Natural killer cell (primary cell): ENCODE results near the gene IFNA5. TPM values are rescaled to one million over a fixed set of nuclear protein-coding genes. Genes with fewer than 3 reads are reported as not detected.
A peak's percentile ranks its signal among the peaks of the same experiment; 100 is the strongest.

Experiments
- ATAC-seq, 3 donors: fragments of 150-1000 bp in 2 of 3; fragments of 200-7000 bp in 1 of 3; cut with Tn5 transposase; 1 replicate in 1 of 3; 2 replicates in 2 of 3; pipeline ENCODE4 v1.10.0; 2021; ENCODE audit warnings: mild to moderate bottlenecking in 2 of 3, moderate library complexity in 2 of 3
- DNase-seq, 2 donors: peaks; one replicate each; pipeline versions ENCODE4 v3.0.0 to v3.0.0-alpha.2; 2013 to 2021; ENCODE audit warnings: mixed read lengths in 1 of 2
- H3K27ac ChIP-seq: one replicate; pipeline ENCODE4 v1.5.1; 2013; ENCODE audit warnings: mild to moderate bottlenecking, low read length
- H3K27me3 ChIP-seq: one replicate; pipeline ENCODE4 v1.6.1; 2013; ENCODE audit warnings: low read length; ENCODE audit not compliant: control insufficient read depth, insufficient read depth
- H3K36me3 ChIP-seq: one replicate; pipeline ENCODE4 v1.6.1; 2013; ENCODE audit warnings: low read length; ENCODE audit not compliant: control insufficient read depth, insufficient read depth
- H3K4me1 ChIP-seq: one replicate; pipeline ENCODE4 v1.6.1; 2013; ENCODE audit warnings: low read length; ENCODE audit not compliant: control insufficient read depth, insufficient read depth
- H3K4me3 ChIP-seq: one replicate; pipeline ENCODE4 v1.5.1; 2013; ENCODE audit warnings: low read length
- H3K9me3 ChIP-seq: one replicate; pipeline ENCODE4 v1.6.1; 2013; ENCODE audit warnings: low read length; ENCODE audit not compliant: control insufficient read depth, insufficient read depth
- H3K27ac Mint-ChIP-seq, 2 donors: one replicate each; pipeline ENCODE4 v1.8.0; 2022; ENCODE audit warnings: mild to moderate bottlenecking in 2 of 2, mixed read lengths in 2 of 2, moderate library complexity in 1 of 2
- H3K27me3 Mint-ChIP-seq, 2 donors: one replicate each; pipeline ENCODE4 v1.8.0; 2022; ENCODE audit warnings: low read depth in 2 of 2, mixed read lengths in 2 of 2
- H3K36me3 Mint-ChIP-seq: one replicate; pipeline ENCODE4 v1.8.0; 2022; ENCODE audit warnings: mixed read lengths
- H3K4me1 Mint-ChIP-seq, 2 donors: one replicate each; pipeline ENCODE4 v1.8.0; 2022; ENCODE audit warnings: mixed read lengths in 2 of 2
- H3K4me3 Mint-ChIP-seq: one replicate; pipeline ENCODE4 v1.8.0; 2022; ENCODE audit warnings: mild to moderate bottlenecking, moderate library complexity, mixed read lengths
- H3K9me3 Mint-ChIP-seq, 2 donors: one replicate each; pipeline ENCODE4 v1.8.0; 2022; ENCODE audit warnings: mixed read lengths in 2 of 2
- CTCF ChIP-seq: fragments of 200-600 bp; IDR thresholded peaks from one replicate; pipeline ENCODE4 v1.8.0; 2022; ENCODE audit warnings: antibody characterized with exemption
- WGBS: methylation state at CpG from one replicate; pipeline ENCODE4 v1.1.7; 2013; ENCODE audit warnings: missing lambda C conversion rate; ENCODE audit not compliant: insufficient coverage; 5-methylcytosine and 5-hydroxymethylcytosine counted together
- intact Hi-C: fragments of 100-400 bp; cut with micrococcal nuclease; formaldehyde crosslinking; loops from one replicate; pipeline ENCODE4 v1.14.2; 2022
- total RNA-seq, 4 donors: library from RNA; stranded (reverse); fragments of 120-200 nt in 1 of 4; gene quantifications; one replicate each; pipeline versions ENCODE4 v1.2.3 to v1.2.4, GENCODE V29; 2013 to 2022

IFNA5 gene
- total RNA-seq, 3 donors from 2014 or later (not counting 1 experiment from before 2014, with no cell fraction given) = not detected

- no peak overlapping the region for H3K27ac ChIP-seq
- DNase-seq (no peak), ATAC-seq (no peak)
- WGBS = 91% methylated on average over 5 of the region's 5 CpGs
- Mint-ChIP-seq H3K4me1 (peaks cover 25 to 27% of the 10 kb centered on the region in 2 donors), H3K36me3 (no peaks in the 10 kb centered on the region), H3K9me3 (no peaks in the 10 kb centered on the region), H3K27ac (peak overlapping the region in 1 of 2 donors; percentile 47), H3K4me3 (no peak overlapping the region), H3K27me3 (no peaks in the 10 kb centered on the region)
- no peaks in the 10 kb centered on the region for H3K4me1 ChIP-seq
- no peak for TF ChIP-seq CTCF
- no peaks in the 10 kb centered on the region for H3K27me3 ChIP-seq
- intact Hi-C loops = no loop called here
- H3K9me3 ChIP-seq = no peaks in the 10 kb centered on the region
- H3K4me3 ChIP-seq = no peak overlapping the region
- peaks cover 33% of the 10 kb centered on the region for H3K36me3 ChIP-seq
Observed at GRCh38 chr9:21322911-21323461, 17.9 kb upstream of the IFNA5 start.

- Histone ChIP-seq H3K9me3 (no peaks in the 10 kb centered on the region), H3K36me3 (peaks cover 29% of the 10 kb centered on the region), H3K27ac (no peak overlapping the region), H3K4me1 (no peaks in the 10 kb centered on the region), H3K27me3 (no peaks in the 10 kb centered on the region), H3K4me3 (no peak overlapping the region)
- WGBS = 76% methylated on average over 2 of the region's 2 CpGs
- Mint-ChIP-seq H3K9me3 (no peaks in the 10 kb centered on the region), H3K4me1 (peaks cover 11 to 18% of the 10 kb centered on the region in 2 donors), H3K27me3 (no peaks in the 10 kb centered on the region), H3K4me3 (no peak overlapping the region), H3K36me3 (no peaks in the 10 kb centered on the region), H3K27ac (peak overlapping the region in 1 of 2 donors; percentile 47)
- DNase-seq = no peak
- no peak for ATAC-seq
- no peak for TF ChIP-seq CTCF
- intact Hi-C loops = no loop called here
Observed at GRCh38 chr9:21320465-21320864, 15.4 kb upstream of the IFNA5 start.

- H3K4me1 Mint-ChIP-seq = peaks cover 0 to 4% of the 10 kb centered on the region in 2 donors
- no peaks in the 10 kb centered on the region for H3K27me3 ChIP-seq
- peak; percentile 70 for TF ChIP-seq CTCF
- no peak overlapping the region for H3K27ac ChIP-seq
- peaks cover 4% of the 10 kb centered on the region for H3K36me3 Mint-ChIP-seq
- H3K4me3 Mint-ChIP-seq = no peak overlapping the region
- DNase-seq (peak in 1 of 2 donors; percentile 66), ATAC-seq (peak; percentile 74 to 81 (median 77))
- peaks cover 16% of the 10 kb centered on the region for H3K36me3 ChIP-seq
- H3K4me3 ChIP-seq = no peak overlapping the region
- intact Hi-C loops = loop anchor here (1.0 kb wide), 1 partner anchor 471 kb away; no protein-coding TSS in a partner anchor
- no peaks in the 10 kb centered on the region for H3K9me3 Mint-ChIP-seq
- H3K27me3 Mint-ChIP-seq = peaks cover 0 to 5% of the 10 kb centered on the region in 2 donors
- no peaks in the 10 kb centered on the region for H3K9me3 ChIP-seq
- 33% methylated on average over 4 of the region's 7 CpGs for WGBS
- H3K4me1 ChIP-seq = no peaks in the 10 kb centered on the region
- peak overlapping the region in 1 of 2 donors; percentile 66 for H3K27ac Mint-ChIP-seq
Observed at GRCh38 chr9:21317956-21318923, 13.1 kb upstream of the IFNA5 start.
